Midbrain (tissue), 1 donor: ENCODE results near the gene ZNF813.
A peak's percentile ranks its signal among the peaks of the same experiment; 100 is the strongest.

ENCODE experiments used
- DNase-seq: peaks from one replicate; lab custom pipeline; 2025; lab: John Stamatoyannopoulos, UW

Gene ZNF813

DNA sequence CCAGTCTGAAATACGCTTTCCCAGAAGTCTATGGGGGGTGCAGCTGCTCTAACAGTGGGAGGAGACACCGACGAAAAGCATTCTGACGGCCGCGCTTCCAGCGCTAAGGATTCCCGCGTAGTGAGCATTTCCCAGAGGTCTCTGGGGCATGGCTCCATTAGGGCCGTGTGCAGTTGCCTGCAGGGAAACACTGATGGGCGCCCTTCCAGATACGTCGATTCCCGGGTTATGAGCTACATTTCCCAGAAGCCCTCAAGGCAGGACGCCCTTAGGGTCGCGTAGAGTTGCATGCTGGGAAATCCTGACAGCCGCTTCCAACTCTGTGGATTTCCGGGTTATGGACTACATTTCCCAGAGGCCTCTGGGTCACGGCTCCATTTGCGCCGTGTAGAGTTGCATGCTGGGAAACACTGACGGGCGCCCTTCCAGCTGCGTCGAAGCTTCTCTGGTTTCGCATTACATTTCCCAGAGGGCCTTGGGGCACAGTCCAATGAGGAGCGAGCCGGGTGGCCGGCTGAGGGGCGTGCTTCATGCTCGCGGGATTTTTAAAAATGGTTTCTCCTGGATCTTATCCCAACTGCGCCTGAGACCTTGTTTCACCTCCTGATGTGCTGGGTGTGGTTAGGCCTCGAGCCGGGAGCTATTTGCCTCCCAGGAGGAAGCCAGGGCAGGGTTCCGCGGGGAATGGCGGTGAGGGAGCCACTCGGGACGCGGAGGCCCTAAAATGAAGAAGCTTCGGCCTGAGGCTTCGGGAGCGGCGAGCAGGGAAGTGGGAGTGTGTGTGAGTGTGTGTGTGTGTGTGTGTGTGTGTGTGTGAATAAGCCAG, 53.2 kb downstream of the ZNF813 start:
- peak; percentile 99 for DNase-seq

DNA sequence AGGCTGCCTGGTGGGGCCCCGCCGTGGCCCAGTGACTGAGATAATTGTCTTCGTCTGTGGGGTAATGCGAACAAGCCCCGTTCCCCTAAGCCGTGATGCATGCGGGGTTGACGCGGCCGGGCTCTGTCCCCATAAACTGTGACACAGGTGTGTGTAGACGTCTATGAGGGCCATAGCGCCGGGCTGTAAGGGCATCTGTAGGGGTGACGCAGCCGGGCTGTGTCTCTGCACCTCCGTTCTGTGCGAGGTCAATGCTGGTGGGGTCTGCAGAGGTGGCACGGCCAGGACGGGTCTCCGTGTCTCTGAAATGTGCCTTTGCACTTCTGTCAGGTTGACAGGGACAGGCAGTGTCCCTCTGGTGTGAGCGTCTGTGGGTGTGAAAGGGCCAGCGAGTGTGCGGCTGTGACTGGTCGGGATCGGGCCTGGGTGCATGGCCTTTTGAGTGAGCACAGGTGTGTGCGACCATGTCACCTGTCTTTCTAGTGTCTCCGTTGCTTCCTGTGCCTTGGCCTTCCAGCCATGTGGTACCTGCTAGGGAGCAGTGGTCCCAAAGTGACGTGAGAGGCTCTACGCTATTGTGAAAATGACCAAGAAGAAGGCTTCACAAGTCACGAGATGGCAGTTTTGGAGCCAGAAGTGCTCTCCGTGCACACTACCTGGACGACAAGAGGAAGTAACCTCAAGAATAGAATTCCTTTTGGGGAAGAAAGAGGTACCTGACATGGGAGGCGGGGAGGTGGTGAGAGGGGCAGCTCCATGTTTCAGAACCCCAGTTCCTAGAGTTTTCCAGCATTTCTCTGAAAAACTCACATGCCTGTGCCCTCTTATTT, 54.1 kb downstream of the ZNF813 start:
- DNase-seq = no peak

DNA sequence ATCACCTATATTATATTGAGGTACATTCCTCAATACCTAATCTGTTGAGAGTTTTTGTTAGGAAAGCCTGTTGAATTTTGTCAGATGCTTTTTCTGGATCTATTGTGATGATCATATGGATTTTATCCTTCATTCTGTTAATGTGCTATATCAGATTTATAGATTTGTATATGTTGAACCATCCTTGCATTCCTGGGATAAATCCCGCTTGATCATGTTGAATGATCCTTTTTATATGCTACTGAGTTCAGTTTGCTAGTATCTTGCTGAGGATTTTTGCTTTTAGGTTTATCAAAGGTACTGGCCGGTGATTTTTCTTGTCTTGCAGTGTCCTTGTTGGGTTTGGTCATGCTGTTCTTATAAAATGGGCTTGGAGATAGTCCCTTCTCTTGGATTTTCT, 58.4 kb downstream of the ZNF813 start:
- no peak for DNase-seq

DNA sequence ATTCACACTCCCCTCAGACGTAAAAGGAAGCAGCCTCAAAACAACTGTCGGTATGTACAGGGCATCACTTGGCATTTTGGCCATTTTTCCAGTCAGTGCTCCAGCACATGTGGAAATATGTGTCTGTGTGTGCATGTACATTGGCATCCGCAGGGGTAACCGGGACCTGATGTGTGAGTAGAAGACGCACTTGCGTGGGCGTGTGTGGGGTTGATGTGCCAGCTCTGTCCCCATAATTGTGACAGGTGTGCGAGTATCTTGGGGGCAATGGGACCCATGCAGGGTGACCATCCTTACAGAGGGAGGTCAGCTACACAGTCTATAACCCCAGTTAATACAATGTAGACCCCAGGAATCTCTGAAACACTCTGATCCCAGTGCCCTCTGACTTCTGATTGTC, 63.1 kb downstream of the ZNF813 start:
- DNase-seq = no peak

DNA sequence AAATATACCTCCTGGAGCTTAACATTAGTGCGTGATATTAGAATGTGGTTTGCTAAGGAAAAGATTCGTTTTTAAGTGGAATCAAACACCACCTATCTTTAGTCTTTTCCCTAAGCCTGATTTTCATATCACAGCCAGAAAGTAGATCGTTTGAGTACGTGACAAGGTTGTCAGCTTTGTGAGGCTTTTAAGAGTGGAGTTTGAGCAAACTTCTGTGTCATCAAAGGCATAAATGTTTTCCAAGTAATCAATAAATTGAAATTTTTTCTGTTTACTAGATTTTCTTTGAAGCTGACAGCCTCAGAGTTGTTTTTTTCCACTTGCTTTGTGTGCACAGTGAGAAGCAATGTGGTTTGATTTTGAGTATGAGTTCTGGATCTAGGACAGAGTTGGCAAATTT, 63.9 kb downstream of the ZNF813 start:
- no peak for DNase-seq

DNA sequence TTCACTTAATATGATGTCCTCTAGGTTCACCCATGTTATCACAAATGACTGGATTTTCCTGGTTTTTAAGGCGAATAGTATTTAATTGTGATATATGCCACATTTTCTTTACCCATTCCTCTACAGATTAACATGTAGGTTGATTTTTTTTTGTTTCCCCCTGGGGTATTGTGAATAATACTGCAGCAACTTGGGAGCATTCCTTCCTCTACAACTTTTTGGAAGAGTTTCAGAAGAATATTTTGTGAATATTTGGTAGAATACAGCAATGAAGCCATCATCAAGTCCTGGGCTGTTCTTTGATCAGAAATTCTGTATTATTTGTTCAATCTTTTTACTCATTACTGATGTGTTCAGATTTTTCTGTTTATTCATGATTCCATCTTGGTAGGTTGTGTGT, 64.8 kb downstream of the ZNF813 start:
- DNase-seq = no peak

DNA sequence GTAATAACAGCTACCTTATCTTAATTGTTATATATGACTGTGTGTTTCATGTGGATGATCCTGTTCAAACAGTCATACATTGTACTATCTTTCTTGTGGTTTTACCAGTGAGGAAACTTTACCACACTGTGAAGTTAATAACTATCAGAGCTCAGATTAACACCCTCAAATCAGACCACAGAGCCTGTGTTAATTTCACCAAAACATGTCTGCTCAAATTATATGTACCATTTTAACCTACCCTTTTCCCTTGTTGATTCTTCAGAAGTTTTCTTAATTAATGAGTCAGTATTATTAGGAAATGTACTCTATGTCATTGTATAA, 68.7 kb downstream of the ZNF813 start:
- DNase-seq = no peak

DNA sequence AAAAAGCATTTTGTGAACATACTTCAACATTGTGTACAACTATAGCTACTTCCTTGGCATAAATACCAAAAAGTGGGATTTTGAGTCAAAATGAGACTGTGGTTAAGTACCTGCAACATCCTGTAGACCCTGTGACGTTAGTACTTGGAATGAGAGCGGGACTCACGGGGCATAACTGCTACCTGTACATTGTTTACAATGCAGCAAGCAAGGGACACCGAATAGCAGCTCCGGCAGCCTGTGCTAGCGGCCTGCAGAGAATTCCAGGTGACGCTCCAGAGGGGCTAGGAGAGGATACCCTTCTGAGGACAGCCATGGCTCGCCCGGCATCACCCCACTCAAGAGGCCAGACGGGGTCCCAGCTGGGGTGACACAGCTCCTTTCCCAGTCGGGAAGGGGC, 69.6 kb downstream of the ZNF813 start:
- no peak for DNase-seq

DNA sequence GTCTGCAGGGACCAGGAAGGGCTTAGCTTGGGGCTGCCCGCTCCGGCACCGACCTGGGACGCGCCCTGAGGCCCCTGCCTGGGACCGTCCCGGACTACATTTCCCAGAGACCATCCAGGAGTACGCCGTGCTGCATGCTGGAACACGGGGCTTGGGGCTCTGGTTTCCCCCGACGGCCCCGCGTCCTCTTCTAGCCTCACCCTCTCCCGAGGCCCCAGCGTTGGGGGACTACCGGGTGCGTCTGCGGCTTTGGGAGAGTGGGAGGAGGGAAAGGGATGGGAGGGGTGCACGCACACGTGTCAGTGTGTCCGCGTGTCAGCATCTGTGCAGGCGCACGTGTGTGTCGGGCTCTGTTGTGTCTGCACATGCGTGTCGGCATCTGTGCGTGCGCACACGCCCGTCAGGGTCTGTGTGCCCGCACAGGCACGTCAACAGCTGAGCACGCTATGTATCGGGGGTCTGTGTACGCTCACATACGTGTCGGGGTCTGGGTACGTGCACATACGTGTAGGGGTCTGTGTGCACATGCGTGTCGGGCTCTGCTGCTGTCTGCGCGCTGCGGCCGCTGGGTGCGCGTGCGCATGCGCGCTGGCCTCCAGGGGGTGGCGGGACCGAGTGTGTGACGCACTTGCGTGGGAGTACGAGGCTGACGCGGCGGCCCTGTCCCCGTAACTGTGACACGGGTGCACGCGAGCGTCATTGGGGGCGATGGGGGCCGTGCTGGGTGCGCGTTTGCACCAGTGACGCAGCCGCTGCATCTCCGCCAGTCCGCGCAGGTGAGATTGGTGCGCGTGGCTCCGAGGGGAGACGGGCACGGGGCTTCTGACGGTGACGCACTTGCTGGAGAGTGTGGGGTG, 70.2 kb downstream of the ZNF813 start, which contains the start of gene ZNF331:
TSS of gene ZNF331 (plus strand) at position 625 of the 857 bp plus-strand sequence. CDS start 31,232 bp downstream, outside the sequence.
- DNase-seq = peak; percentile 69

DNA sequence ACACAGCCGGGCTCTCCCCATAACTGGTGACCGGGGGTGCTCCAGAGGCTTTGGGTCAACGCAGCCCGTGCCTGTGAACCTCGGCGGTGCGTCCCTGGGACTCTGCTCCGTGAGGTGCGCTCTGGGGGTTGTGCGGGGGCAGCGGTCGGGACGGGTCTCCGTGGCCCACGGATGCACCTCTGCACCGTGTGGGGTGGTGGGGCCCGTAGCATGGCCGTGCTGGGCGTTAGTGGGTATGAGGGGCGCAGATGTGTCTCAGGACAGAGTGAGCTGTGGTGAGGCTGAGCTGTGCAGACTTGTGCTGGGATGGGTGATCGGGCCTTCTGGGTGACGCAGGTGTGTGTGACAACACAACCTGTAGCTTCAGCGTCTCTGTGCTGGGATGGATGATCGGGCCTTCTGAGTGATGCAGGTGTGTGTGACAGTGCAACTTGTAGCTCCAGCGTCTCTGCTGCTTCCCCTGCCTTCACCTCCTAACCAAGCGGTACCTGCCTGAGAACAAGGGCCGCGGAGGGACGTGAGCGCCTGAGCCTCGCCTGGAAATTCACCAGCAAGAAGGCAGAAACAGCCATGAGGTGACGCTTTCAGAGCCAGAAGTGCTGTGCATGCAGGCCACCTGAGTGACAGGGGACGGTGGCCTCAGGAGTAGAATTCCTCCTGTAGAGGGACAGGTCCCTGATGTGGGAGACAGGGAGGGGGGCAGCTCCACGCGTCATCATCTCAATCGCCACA, 71.0 kb downstream of the ZNF813 start:
- DNase-seq = no peak

DNA sequence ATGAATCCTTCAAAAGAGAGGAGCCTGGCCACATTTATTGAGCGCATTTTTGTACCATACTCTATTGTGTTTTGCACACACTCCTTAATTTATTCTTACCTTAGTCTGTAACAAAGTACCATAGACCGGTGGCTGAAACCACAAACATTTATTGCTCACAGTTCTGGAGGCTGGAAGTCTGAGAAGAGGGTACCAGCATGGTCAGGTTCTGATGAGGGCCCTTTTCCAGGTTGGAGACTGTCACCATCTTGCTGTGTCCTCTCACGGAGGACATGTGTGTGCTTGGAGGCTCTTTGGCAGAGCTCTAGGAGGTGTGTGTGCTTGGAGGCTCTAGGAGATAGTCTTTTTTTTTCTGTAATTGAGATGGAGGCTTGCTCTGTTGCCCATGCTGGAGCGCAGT, 72.6 kb downstream of the ZNF813 start:
- no peak for DNase-seq

DNA sequence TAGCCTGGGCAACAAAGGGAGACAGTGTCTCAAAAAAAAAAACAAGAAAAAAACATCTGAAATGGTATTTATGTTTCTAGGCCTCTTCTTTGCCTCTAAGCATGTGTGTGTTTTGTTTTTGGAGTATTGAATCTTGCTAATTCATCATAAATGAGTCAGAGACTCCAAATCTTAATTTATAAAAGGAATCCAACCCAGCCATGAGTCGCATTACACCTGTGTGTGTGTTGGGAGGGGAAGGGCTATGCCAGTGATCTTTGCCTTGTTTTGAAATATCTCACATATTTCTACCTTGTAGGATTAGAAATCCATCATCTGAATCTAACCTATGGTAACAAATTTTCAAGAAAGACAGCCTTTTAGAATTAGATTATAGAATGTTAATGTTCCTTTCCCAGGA, 74.4 kb downstream of the ZNF813 start:
- DNase-seq = no peak

DNA sequence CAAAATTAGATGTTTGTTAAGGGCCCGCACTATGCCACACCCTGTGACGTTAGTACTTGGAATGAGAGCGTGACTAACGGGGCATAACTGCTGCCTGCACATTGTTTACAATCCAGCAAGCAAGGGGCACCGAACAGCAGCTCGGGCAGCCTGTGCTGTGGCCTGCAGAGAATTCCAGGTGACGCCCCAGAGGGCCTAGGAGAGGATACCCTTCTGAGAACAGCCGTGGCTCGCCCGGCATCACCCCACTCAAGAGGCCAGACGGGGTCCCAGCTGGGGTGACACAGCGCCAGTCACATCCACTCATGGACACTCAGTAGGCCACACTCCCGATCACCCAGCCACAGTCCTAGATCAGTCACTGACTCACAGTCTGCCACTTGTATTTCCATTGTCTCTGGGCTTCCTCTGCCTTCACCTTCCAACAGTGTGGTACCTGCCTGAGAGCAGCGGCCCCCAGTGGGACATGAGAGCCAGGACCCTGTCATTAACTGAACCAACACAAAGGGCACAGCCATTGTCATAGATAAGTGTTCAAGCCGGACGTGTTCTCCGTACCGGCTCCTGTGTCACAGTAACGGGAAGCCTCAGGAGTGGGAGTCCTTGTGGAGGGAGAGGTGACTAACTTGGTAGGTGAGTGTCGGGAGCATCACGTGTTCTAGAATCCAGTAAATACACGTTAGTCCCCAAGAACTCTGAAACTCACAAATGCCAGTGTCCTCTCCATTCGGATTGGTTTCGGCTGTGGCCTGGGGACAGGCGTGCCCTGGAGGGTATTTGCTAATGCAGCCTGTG, 77.9 kb downstream of the ZNF813 start:
- no peak for DNase-seq
